Activated T-helper 17 cell treated with anti-CD3 and anti-CD28 coated beads, Interleukin-2, amount 50 U/mL, for 72 hours (primary cell): ENCODE measurements around the gene MGAM2. TPM values are rescaled to one million over a fixed set of nuclear protein-coding genes. Genes with fewer than 3 reads are reported as not detected.

Experiments used
- ATAC-seq: fragments of 150-1000 bp; cut with Tn5 transposase; replicated peaks from 2 replicates; pipeline ENCODE4 v1.10.0; 2021; ENCODE audit warnings: mild to moderate bottlenecking, moderate library complexity
- H3K27ac Mint-ChIP-seq: one replicate; pipeline ENCODE4 v1.8.0; 2022; ENCODE audit warnings: mixed read lengths
- H3K27me3 Mint-ChIP-seq: one replicate; pipeline ENCODE4 v1.8.0; 2022; ENCODE audit warnings: mixed read lengths
- H3K36me3 Mint-ChIP-seq: one replicate; pipeline ENCODE4 v1.8.0; 2022; ENCODE audit warnings: low read depth, mild to moderate bottlenecking, mixed read lengths
- H3K4me1 Mint-ChIP-seq: one replicate; pipeline ENCODE4 v1.8.0; 2022; ENCODE audit warnings: mixed read lengths
- H3K4me3 Mint-ChIP-seq: one replicate; pipeline ENCODE4 v1.8.0; 2022; ENCODE audit warnings: mild to moderate bottlenecking, mixed read lengths
- H3K9me3 Mint-ChIP-seq: one replicate; pipeline ENCODE4 v1.8.0; 2022; ENCODE audit warnings: mixed read lengths
- total RNA-seq, 2 donors: library from RNA; stranded (reverse); gene quantifications; one replicate each; pipeline ENCODE4 v1.2.3, GENCODE V29; 2022

Gene MGAM2
- total RNA-seq, 2 donors from 2014 or later: 0.58 TPM; not detected in 1

DNA sequence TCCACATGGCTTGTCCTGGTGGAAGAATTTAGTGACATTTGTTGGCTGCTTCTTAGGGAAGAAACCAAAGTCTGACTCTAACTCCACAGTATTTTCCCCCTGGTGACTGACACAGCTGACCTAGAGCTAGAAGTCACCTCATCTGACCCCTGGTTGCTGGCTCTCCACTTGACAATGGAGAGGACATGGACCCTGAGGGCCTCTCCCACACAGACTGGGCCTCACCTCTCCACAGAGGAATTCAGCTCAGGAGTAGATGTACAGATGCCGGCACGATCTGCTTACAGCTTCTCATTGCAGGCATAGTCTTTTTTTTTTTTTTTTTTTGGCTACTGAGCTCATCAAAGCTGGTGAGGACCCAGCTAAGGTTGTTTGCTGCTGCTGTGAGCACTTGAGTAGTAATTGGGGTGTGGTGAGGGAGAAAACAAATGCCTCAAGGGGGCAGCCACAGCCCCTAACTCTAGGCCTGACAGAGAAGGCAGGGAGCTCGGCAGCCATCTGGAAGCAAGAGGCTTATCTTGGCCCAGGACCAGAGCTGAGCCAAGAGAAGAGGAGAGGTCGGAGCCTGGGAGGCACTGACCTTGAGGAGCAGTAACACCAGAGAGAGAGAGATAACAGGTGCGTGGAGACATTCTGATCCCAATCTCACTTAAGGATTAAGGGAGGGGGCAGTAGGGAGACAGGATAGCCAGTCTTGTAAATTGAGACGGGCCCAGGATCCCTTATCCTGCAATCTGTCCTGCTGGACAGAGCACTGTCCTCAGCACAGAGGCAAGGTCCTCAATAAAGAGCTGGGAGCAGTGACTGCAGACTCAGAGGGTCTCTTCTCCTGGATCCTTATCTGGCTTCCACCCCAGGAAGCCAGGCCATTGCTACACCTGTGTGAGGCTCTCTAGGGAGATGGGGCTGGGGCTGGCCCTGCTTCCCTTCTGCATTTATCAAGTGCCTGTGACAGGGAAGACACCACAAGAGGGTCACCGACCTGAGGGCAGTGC, 136.9 kb downstream of the MGAM2 start:
- no peak for ATAC-seq
- Mint-ChIP-seq H3K36me3 (no peaks in the 10 kb centered on the region), H3K27ac (no peak overlapping the region), H3K27me3 (peaks cover 28% of the 10 kb centered on the region), H3K4me1 (no peaks in the 10 kb centered on the region), H3K9me3 (no peaks in the 10 kb centered on the region), H3K4me3 (no peak overlapping the region)

DNA sequence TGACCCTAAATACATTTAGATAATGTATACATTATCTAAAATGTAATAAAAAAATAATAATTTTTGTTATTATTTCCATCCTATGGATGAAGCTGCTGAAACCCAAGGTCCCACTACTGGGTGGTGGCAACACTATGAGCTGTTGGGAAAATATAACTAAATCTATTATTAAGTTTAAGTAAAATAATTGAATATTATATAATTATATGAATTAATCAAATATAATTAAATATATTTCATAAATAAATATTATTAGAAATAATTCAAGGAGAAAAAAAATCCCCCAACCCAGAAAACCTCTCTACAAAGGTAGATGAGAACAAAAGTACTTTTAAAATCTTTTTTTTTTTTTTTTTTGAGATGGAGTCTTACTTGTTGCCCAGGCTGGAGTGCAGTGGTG, 138.4 kb downstream of the MGAM2 start:
- Mint-ChIP-seq H3K36me3 (no peaks in the 10 kb centered on the region), H3K4me1 (no peaks in the 10 kb centered on the region)

DNA sequence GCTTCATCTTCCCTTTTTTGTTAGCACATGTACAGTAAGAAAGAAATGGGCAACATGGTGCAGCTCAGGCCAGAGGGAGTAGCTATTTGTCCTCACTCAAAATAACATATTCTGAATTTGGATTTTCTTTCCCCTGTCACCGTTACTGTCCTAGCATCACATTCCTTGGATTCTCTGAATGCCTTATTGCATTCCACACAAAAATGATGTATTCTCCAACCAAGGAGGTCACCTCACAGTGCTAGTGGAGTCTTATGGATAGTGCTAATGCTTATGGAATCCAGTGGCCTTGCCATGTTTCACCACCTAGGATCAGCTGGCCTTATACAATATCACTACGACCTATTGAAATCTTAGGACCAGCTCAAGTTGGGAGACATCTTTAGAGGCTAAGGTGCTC, 139.2 kb downstream of the MGAM2 start:
- ATAC-seq: no peak
- Mint-ChIP-seq H3K4me3 (no peak overlapping the region), H3K27me3 (peaks cover 12% of the 10 kb centered on the region), H3K4me1 (no peaks in the 10 kb centered on the region), H3K9me3 (no peaks in the 10 kb centered on the region), H3K27ac (no peak overlapping the region), H3K36me3 (no peaks in the 10 kb centered on the region)

More for the DNA sequence above, 138.4 kb downstream of the MGAM2 start:
- ATAC-seq: no peak
- Mint-ChIP-seq H3K9me3 (no peaks in the 10 kb centered on the region), H3K4me3 (no peak overlapping the region), H3K27ac (no peak overlapping the region), H3K27me3 (peaks cover 20% of the 10 kb centered on the region)

DNA sequence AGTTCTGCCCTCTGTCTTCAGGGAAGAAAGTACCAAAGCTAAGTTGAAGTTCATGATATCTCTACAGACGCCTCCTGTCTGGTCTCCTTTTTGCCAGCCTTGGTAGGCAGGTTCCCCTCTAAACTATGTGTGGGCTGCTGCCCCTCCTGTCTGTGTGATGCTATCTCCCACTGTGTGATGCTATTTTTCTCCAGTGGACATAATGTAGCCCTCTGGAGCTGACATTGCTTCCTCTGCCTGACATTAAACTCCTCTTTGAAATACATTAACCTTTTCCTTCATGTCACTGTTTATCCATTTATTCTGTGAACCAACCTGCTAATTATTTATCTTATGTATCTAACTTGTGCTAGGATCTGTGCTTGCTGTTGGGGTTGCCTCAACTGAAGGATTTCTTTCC, 146.4 kb downstream of the MGAM2 start, which contains the start of gene PRSS58:
PRSS58 (minus strand) TSS at position 101 of the 400 bp plus-strand sequence. CDS start 351 bp downstream, outside the sequence.
- Mint-ChIP-seq H3K4me1 (no peaks in the 10 kb centered on the region), H3K36me3 (no peaks in the 10 kb centered on the region), H3K27ac (no peak within 1 kb of the TSS), H3K27me3 (peaks cover 6% of the 10 kb centered on the region), H3K9me3 (peaks cover 5% of the 10 kb centered on the region), H3K4me3 (no peak within 1 kb of the TSS)
- no peak for ATAC-seq

DNA sequence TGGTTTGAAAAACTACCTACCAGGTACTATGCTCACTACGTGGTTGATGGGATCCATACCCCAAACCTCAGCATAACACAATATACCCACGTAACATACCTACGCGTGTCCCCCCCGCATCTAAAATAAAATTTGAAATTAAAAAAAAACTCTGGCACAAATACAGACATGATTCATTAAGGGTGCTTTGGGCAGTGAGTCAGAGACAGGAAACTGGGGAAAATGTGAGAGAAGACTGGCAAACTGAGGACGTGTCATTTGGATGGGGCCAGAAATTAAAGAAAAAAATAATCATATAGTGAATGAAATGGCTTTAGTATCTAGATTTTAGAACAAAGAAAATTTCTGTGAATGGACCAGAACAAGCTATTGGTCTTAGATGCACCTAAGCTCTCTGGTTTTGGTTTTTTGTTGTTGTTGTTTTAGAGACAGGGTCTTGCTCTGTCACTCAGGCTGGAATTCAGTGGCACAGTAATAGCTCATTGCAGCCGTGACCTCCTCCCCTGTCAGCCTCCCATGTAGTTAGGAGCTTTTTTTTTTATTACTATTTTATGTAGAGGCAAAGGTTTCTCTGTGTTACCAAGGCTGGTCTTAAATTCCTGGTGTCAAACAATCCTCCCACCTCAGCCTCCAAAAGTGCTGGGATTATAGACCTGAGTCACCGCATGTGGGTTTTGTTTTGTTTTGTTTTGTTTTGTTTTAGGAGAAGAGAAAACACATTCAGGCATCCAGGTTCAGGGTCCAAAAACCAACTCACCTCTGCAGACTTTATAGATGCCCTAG, 152.3 kb downstream of the MGAM2 start:
- H3K4me1 Mint-ChIP-seq: no peaks in the 10 kb centered on the region
- H3K27ac Mint-ChIP-seq: no peak overlapping the region
- no peak for ATAC-seq
- peaks cover 19% of the 10 kb centered on the region for H3K27me3 Mint-ChIP-seq
- H3K9me3 Mint-ChIP-seq: peaks cover 5% of the 10 kb centered on the region
- H3K36me3 Mint-ChIP-seq: no peaks in the 10 kb centered on the region
- no peak overlapping the region for H3K4me3 Mint-ChIP-seq

Other genes with a start within 250 kb of the MGAM2 start
- under 1 TPM in 1 of 2 donors, not detected in 1; 0.58 TPM for gene OR9A4, start 195.3 kb upstream of the MGAM2 start, total RNA-seq
- not detected for gene CLEC5A, start 164.7 kb upstream of the MGAM2 start, total RNA-seq
- gene TAS2R38, start 137.9 kb upstream of the MGAM2 start, total RNA-seq: not detected
- gene MGAM, start 115.8 kb upstream of the MGAM2 start, total RNA-seq: 1 to 10 TPM in 1 of 2 donors, under 1 TPM in 1; 0.06 to 1.4 TPM
- not detected for gene PRSS58, start 146.3 kb downstream of the MGAM2 start, total RNA-seq